ENCODE data around the gene NXPH4. TPM values are rescaled to one million over a fixed set of nuclear protein-coding genes. Genes with fewer than 3 reads are reported as not detected.

The NXPH4 gene
- total RNA-seq, 1 experiment from 2014 or later: 20.3 TPM

GRCh38 chr12:57219205-57219992 lies 2.8 kb downstream of the NXPH4 start:
- Histone ChIP-seq H4K20me1 (ENCODE audit: insufficient read depth) (peaks cover 6% of the 10 kb centered on the region; the same call in 1 of the 2 replicates), H3K4me2 (peak overlapping the region; percentile 98), H2AFZ (no peak overlapping the region), H3F3A (ENCODE audit: insufficient read depth, low read depth) (peaks cover 9% of the 10 kb centered on the region; the same call in 1 of the 2 replicates), H3K79me2 (ENCODE audit: low read depth) (no peaks in the 10 kb centered on the region), H3K27ac (no peak overlapping the region), H3K36me3 (ENCODE audit: low read depth) (no peaks in the 10 kb centered on the region), H3K4me1 (replicated peaks; ENCODE audit: insufficient read depth) (peaks cover 17% of the 10 kb centered on the region), H3K9me3 (ENCODE audit: insufficient read depth, low read depth) (no peaks in the 10 kb centered on the region), H3K27me3 (ENCODE audit: insufficient read depth, low read depth) (no peaks in the 10 kb centered on the region), H3K9me2 (ENCODE audit: insufficient read depth) (no peaks in the 10 kb centered on the region), H3K4me3 (no peak overlapping the region)
- ChIA-PET CTCF (no interaction called here), POLR2A (ENCODE audit: unreplicated experiment) (no interaction called here)
- intact Hi-C loops (cut with micrococcal nuclease; ENCODE audit: unreplicated experiment): no loop called here
- DNase-seq: no peak
- no peak for TF ChIP-seq CTCF (conservative IDR thresholded peaks at IDR 0.05)
- no peak for TF ChIP-seq EZH2 (IDR thresholded peaks at IDR 0.05; ENCODE audit: low read depth)
- no TSS peak for BruUV-seq (replicated peaks)

GRCh38 chr12:57219993-57220754 lies 3.6 kb downstream of the NXPH4 start:
- Histone ChIP-seq H3K79me2 (ENCODE audit: low read depth) (no peaks in the 10 kb centered on the region), H3K36me3 (ENCODE audit: low read depth) (no peaks in the 10 kb centered on the region), H4K20me1 (ENCODE audit: insufficient read depth) (peaks cover 6% of the 10 kb centered on the region; the same call in 1 of the 2 replicates), H3K4me2 (no peak overlapping the region), H2AFZ (no peak overlapping the region), H3K4me3 (no peak overlapping the region), H3K4me1 (replicated peaks; ENCODE audit: insufficient read depth) (peaks cover 11% of the 10 kb centered on the region; the same call in 1 of the 2 replicates), H3K27me3 (ENCODE audit: insufficient read depth, low read depth) (no peaks in the 10 kb centered on the region), H3K27ac (no peak overlapping the region), H3K9me2 (ENCODE audit: insufficient read depth) (no peaks in the 10 kb centered on the region), H3K9me3 (ENCODE audit: insufficient read depth, low read depth) (no peaks in the 10 kb centered on the region), H3F3A (ENCODE audit: insufficient read depth, low read depth) (peaks cover 6% of the 10 kb centered on the region; the same call in 1 of the 2 replicates)
- intact Hi-C loops (cut with micrococcal nuclease; ENCODE audit: unreplicated experiment): no loop called here
- ChIA-PET CTCF (no interaction called here), POLR2A (ENCODE audit: unreplicated experiment) (no interaction called here)
- BruUV-seq (replicated peaks): no TSS peak
- DNase-seq: no peak
- TF ChIP-seq CTCF (conservative IDR thresholded peaks at IDR 0.05) (no peak), EZH2 (IDR thresholded peaks at IDR 0.05; ENCODE audit: low read depth) (no peak)

- DNase-seq: no peak
- no peak overlapping the region for H3K27ac ChIP-seq
- H3K27me3 ChIP-seq (ENCODE audit: insufficient read depth, low read depth): no peaks in the 10 kb centered on the region
- no peaks in the 10 kb centered on the region for H3K36me3 ChIP-seq (ENCODE audit: low read depth)
- no peaks in the 10 kb centered on the region for H3K9me2 ChIP-seq (ENCODE audit: insufficient read depth)
- H4K20me1 ChIP-seq (ENCODE audit: insufficient read depth): peaks cover 6% of the 10 kb centered on the region; the same call in 1 of the 2 replicates
- no TSS peak for BruUV-seq (replicated peaks)
- ChIA-PET POLR2A (ENCODE audit: unreplicated experiment) (no interaction called here), CTCF (no interaction called here)
- H3F3A ChIP-seq (ENCODE audit: insufficient read depth, low read depth): peaks cover 1% of the 10 kb centered on the region; the same call in 1 of the 2 replicates
- H3K79me2 ChIP-seq (ENCODE audit: low read depth): no peaks in the 10 kb centered on the region
- peaks cover 11% of the 10 kb centered on the region; the same call in 1 of the 2 replicates for H3K4me1 ChIP-seq (replicated peaks; ENCODE audit: insufficient read depth)
- H2AFZ ChIP-seq: no peak overlapping the region
- H3K4me3 ChIP-seq: no peak overlapping the region
- no peak overlapping the region for H3K4me2 ChIP-seq
- TF ChIP-seq EZH2 (IDR thresholded peaks at IDR 0.05; ENCODE audit: low read depth): no peak
- intact Hi-C loops (cut with micrococcal nuclease; ENCODE audit: unreplicated experiment): no loop called here
- no peaks in the 10 kb centered on the region for H3K9me3 ChIP-seq (ENCODE audit: insufficient read depth, low read depth)
Measured at GRCh38 chr12:57220770-57221168, 4.2 kb downstream of the NXPH4 start.

All from PC-9 (cell line).